Neutrophil (primary cell): ENCODE measurements around the gene LHX5.

Experiments
- H3K27ac ChIP-seq: fragments of 200-600 bp; sonication (generic); 2 replicates; pipeline ENCODE4 v1.5.1; 2016; ENCODE audit warnings: mild to moderate bottlenecking, moderate library complexity
- H3K27me3 ChIP-seq: fragments of 200-600 bp; sonication (generic); 2 replicates; pipeline ENCODE4 v1.6.0; 2016; ENCODE audit warnings: mild to moderate bottlenecking
- H3K36me3 ChIP-seq: fragments of 200-600 bp; sonication (generic); 2 replicates; pipeline ENCODE4 v1.5.1; 2017
- H3K4me1 ChIP-seq, 2 experiments: fragments of 200-600 bp in 1 of 2; sonication (generic) in 1 of 2; 1 replicate in 1 of 2; 2 replicates in 1 of 2; pipeline versions ENCODE4 v1.5.1 to v1.6.1; 2013 to 2016; ENCODE audit warnings: low read depth in 1 of 2, low read length in 1 of 2, mild to moderate bottlenecking in 1 of 2, moderate library complexity in 1 of 2; ENCODE audit not compliant: control insufficient read depth in 1 of 2, insufficient read depth in 1 of 2
- H3K4me3 ChIP-seq, 2 experiments: fragments of 200-600 bp in 1 of 2; sonication (generic) in 1 of 2; 1 replicate in 1 of 2; 2 replicates in 1 of 2; pipeline ENCODE4 v1.5.1; 2013 to 2016; ENCODE audit warnings: low read depth in 1 of 2, low read length in 1 of 2, mild to moderate bottlenecking in 1 of 2, moderate library complexity in 1 of 2
- H3K9me3 ChIP-seq: fragments of 200-600 bp; sonication (generic); 2 replicates; pipeline ENCODE4 v1.5.1; 2016
- TF ChIP-seq, protein P1 (sequence below): fragments of 200-600 bp; sonication (generic); IDR thresholded peaks from 2 replicates; pipeline ENCODE4 v1.5.1; 2016; ENCODE audit warnings: antibody characterized with exemption

Gene LHX5

DNA sequence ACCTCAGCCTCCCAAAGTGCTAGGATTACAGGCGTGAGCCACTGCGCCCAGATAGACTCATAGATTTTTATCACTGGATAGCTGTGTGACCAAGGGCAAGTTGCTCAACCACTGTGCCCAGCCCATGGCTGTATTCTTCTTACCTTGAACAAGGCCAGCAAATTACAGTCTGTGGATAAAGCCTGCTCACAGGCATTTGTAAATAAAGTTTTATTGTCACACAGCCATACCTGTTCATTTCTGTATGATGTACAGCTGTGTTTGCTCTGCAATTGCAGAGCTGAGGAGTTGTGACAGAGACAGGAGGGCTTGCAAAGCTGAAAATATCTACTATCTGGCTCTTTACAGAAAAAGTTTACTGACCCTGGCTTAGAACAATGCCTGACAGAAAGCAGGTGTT, 35.2 kb upstream of the LHX5 start:
- Histone ChIP-seq H3K27ac (no peak overlapping the region), H3K36me3 (no peaks in the 10 kb centered on the region), H3K27me3 (peaks cover 60% of the 10 kb centered on the region), H3K4me3 (no peak overlapping the region), H3K4me1 (no peaks in the 10 kb centered on the region), H3K9me3 (no peaks in the 10 kb centered on the region)
- TF ChIP-seq, protein P1, sequence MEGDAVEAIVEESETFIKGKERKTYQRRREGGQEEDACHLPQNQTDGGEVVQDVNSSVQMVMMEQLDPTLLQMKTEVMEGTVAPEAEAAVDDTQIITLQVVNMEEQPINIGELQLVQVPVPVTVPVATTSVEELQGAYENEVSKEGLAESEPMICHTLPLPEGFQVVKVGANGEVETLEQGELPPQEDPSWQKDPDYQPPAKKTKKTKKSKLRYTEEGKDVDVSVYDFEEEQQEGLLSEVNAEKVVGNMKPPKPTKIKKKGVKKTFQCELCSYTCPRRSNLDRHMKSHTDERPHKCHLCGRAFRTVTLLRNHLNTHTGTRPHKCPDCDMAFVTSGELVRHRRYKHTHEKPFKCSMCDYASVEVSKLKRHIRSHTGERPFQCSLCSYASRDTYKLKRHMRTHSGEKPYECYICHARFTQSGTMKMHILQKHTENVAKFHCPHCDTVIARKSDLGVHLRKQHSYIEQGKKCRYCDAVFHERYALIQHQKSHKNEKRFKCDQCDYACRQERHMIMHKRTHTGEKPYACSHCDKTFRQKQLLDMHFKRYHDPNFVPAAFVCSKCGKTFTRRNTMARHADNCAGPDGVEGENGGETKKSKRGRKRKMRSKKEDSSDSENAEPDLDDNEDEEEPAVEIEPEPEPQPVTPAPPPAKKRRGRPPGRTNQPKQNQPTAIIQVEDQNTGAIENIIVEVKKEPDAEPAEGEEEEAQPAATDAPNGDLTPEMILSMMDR, result no peak

DNA sequence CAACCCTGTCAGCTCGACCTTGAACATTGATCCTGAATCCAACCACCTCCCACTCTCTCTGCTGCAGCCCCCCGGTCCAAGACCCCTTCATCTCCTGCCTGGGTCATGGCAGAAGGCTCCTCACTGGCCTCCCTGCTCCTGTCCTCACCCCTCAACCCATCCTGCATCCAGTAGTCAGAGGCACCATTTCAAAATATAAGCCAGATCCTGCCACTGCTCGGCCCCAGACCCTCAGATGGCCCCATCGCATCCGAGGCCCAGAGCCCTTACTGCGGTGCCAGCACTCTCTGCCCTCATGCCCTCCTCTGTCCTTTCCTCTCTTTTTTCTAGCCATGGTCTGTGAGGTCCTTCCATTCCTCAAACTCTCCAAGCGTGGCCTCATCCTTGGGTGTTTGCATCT, 34.3 kb upstream of the LHX5 start:
- Histone ChIP-seq H3K27me3 (peaks cover 60% of the 10 kb centered on the region), H3K4me3 (no peak overlapping the region)
- TF ChIP-seq, protein P1, result no peak

DNA sequence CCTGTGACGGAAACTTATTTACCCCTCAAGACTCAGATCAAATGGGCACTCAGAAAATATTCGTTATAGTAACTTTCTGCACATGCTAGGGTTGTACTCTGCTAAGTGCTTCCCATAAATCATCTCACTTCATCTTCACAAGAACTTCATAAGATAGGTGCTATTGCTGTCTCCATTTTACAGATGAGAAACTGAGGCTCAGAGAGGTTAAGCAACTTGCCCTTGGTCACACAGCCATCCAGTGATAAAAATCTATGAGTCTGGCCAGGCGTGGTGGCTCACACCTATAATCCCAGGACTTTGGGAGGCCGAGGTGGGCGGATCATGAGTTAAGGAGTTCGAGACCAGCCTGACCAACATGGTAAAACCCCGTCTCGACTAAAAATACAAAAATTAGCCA, 33.2 kb upstream of the LHX5 start:
- H3K27me3 ChIP-seq, result peaks cover 63% of the 10 kb centered on the region

More for the DNA sequence above, 34.3 kb upstream of the LHX5 start:
- Histone ChIP-seq H3K9me3 (no peaks in the 10 kb centered on the region), H3K36me3 (no peaks in the 10 kb centered on the region), H3K27ac (no peak overlapping the region), H3K4me1 (no peaks in the 10 kb centered on the region)

DNA sequence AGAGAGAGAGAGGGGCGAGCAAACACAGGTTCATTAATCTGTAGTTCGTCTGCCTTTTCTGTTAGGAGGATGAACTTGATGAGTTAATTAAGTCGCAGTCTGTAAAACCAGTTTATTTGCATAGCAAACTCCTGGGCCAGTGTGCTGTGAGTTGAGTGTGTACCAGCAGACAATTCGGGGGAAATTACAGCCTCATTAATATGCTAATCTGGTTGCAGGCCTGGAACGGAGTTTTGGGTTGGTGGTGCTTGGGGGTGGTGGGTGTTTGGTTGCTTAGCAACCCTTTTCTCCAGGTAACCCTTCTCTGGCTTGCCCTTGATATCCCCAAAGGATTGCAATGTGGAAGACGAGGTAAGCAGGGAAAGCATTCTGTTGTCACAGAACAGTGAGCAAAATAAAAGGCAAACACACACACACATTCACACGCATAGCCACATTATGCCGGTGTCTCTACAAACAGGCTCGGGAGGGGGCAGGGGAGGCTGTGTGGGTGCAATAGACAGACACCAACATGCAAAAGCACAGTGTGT, 29.2 kb upstream of the LHX5 start:
- TF ChIP-seq, protein P1, result no peak
- no peak overlapping the region for H3K27ac ChIP-seq
- no peaks in the 10 kb centered on the region for H3K36me3 ChIP-seq
- peaks cover 50% of the 10 kb centered on the region for H3K27me3 ChIP-seq
- H3K4me3 ChIP-seq, result no peak overlapping the region
- H3K9me3 ChIP-seq, result no peaks in the 10 kb centered on the region
- no peaks in the 10 kb centered on the region for H3K4me1 ChIP-seq

More for the DNA sequence above, 33.2 kb upstream of the LHX5 start:
- H3K36me3 ChIP-seq, result no peaks in the 10 kb centered on the region
- no peaks in the 10 kb centered on the region for H3K4me1 ChIP-seq
- H3K9me3 ChIP-seq, result no peaks in the 10 kb centered on the region
- no peak overlapping the region for H3K4me3 ChIP-seq
- no peak overlapping the region for H3K27ac ChIP-seq
- TF ChIP-seq, protein P1, result no peak

DNA sequence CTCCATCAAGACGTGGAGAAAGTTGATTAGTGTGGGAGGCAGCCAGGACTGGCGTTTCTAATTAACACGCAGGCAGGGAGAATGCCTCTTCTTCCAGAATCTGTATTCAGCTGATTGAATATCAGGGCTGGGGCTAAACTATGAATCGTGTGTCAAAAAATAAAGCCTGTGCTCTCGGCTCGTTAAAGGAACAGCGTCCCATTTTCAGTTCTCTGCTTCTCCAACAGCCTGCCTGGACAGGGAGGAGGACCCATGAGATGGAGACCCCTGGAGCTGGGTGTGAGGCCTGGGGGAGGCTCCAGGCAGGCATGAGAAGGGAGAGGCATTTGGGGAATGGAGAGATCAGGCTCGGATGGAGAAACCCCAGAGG, 28.6 kb upstream of the LHX5 start:
- Histone ChIP-seq H3K27ac (no peak overlapping the region), H3K27me3 (peaks cover 50% of the 10 kb centered on the region), H3K9me3 (no peaks in the 10 kb centered on the region), H3K36me3 (no peaks in the 10 kb centered on the region), H3K4me3 (no peak overlapping the region), H3K4me1 (no peaks in the 10 kb centered on the region)
- TF ChIP-seq, protein P1, result no peak

DNA sequence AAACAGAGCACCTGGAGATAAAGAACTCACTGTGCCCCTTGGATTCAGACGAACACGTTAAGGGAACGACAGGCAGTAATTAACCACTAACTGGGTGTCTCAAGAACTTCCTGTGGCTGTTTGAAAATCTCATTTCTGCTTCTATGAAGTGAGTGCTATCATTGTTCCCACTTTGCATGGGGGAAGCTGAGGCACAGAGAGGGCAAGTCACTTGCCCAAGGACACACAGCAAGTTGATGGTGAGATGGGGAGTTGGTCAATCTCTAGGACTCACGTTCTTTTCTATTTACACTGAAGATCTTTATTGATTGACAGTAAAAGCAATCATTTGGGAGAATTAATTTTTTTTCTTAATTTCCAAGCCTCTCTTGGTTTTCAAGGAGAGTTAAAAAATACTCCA, 26.8 kb upstream of the LHX5 start:
- H3K36me3 ChIP-seq, result no peaks in the 10 kb centered on the region
- TF ChIP-seq, protein P1, result no peak
- no peaks in the 10 kb centered on the region for H3K4me1 ChIP-seq
- peaks cover 59% of the 10 kb centered on the region for H3K27me3 ChIP-seq
- H3K9me3 ChIP-seq, result no peaks in the 10 kb centered on the region
- no peak overlapping the region for H3K4me3 ChIP-seq
- H3K27ac ChIP-seq, result no peak overlapping the region
